ENCODE results near the gene MACROH2A1.
A peak's percentile ranks its signal among the peaks of the same experiment; 100 is the strongest.

The MACROH2A1 gene

DNA sequence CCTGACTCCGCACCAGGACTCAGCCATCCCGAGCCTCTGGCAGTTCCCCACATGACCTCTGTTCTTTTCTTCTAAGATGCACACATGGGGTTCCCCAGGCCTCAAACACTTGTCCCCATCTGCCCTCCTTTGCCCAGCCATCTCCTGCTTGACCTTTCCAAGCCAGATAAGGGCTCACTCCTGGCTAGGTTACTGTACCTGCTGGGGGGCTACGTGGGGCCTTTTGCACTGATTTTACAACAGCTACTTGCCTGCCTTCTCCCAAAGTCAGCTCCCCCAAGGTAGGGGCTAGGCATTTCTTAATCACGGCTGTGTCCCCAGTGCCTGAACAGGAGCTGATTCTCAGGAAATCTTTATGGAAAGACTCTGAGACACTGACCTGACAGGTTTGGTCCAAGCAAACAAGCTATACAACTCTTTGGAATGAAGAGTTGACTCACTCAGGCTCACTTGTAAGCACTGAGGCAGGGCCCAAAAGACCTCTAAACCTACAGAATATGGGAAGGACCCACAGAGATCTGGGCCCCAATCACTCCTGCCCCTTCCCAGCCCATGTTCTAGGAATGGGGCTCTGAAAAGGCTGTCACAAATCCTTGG is 2.5 kb downstream of the MACROH2A1 start:
- DNase-seq = no peak

DNA sequence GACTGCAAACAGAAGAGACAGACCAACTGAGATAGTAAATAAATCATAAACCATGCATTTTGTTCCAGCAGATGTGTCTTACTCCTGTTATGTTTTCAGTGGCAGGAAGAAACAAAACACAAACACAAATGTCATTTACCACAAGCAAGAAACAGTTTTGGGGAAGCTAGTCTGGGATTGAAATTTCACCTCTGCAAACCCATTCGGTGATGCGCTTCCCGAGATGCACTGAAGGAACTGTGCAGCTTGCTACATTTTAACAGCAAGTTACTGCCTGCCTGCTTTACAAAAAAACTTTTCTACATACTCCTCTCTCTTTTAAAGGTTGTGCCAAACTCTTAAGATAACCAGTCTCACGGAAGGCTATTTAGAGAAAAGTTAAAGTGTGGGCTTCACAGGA is 3.2 kb downstream of the MACROH2A1 start:
- DNase-seq = no peak

DNA sequence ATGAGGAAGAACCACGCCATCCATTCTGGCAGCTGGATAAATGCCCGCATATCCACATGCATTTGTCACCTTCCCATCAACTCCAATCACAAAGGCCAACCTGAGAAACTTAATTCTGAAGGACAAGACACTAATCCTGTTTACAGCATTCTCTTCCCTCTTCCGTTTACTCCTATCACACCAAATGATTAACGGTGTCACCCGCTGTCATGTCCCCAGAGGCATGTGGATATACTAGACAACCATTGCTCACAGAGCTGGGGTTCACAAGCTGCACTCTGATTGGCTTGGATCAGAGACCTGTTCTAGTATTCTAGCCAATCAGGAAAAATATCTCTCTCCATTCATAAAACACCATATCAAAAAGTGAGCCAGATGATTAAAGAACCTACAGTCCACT is 3.6 kb downstream of the MACROH2A1 start:
- DNase-seq = peak; percentile 67

DNA sequence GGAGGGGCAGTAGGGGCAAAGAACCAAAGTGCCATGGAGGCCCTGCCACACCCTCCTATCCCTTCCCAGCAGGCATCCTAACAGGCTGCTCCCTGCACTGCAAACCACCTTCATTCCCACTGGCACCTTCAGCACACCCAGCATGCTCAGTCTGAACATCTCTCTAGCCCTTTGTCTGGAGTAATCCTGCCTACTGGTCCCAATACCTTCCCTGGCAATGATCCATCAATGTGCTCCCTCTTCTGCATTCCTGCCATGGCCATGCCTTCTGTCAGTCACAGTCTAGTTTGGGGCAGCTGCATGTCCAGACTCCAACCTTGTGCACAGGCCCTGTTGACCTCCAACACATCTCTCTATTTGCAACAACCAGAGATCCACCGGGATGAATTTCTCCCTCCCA is 4.9 kb downstream of the MACROH2A1 start:
- no peak for DNase-seq

DNA sequence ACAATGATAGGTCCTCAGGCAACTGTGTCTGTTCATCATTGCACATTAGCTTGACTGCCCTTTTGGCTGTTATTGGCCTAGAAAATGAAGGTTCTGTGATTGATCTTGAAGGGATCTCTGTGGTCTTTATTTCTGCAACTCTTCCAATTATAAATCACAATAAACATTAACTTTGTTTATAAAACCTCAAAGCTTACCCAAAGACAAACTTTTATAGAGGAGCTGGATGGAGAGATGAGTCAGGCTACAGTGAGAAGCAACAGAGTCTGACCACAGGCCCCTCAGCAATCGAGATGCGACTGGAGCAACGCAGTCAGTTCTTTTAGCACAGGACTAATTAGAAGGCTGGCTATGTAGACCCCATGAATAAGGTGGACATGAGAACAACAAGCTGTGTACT is 5.3 kb downstream of the MACROH2A1 start:
- DNase-seq = no peak

DNA sequence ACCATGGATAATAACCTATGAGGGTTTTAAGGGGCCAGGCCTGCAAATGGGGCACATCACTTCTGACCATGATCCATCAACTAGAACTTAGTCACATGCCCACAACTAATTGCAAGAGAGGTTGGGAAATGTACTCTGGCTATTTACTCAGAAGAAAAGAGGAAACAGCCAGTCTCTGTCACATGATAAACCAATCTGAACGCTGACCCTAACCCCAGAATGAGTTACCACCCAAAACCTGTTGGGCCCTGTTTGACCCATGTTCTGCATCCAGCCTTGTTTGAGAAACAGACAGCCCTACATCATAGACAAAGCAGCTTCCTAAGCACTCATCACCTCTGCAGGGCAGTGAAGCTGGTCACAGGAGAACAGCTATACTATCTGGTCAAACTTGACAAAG is 5.8 kb downstream of the MACROH2A1 start:
- no peak for DNase-seq

DNA sequence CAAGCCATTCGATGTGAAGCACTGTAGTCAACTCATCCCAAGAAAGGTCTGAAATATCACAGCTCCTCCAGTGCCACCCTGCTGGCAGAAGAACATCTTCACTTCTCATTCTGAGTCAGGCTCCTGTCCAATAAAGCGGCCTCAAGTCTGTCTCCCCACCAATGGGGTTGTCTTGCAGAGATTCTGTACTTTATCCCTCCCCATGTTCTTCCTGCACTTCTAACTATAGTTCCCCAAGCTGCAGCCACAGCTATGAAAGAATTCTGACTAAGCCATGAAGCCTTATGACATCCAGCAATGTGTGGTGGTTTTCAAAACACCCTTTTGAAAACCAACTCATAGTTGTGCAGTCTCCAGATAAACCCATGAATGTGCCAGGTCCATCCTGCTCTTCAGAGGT is 6.8 kb downstream of the MACROH2A1 start:
- DNase-seq = no peak

DNA sequence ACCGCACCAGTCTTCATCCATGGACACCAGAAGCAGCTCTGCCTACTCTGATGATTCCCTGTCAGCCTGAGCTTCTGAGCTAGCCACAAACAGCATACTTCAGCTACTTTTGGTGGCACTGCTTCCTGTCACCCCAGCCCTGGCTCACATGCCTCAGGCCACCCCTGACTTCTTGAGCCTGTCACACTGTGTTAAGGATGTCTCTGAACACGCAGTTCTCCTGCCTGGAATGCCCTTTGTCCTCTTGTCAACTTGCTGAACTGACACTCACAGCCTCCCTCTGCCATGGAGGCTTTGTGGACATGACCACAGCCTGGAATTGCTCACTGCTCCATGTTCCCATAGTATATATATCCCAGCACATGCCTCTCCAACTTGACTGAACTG is 7.2 kb downstream of the MACROH2A1 start:
- no peak for DNase-seq

DNA sequence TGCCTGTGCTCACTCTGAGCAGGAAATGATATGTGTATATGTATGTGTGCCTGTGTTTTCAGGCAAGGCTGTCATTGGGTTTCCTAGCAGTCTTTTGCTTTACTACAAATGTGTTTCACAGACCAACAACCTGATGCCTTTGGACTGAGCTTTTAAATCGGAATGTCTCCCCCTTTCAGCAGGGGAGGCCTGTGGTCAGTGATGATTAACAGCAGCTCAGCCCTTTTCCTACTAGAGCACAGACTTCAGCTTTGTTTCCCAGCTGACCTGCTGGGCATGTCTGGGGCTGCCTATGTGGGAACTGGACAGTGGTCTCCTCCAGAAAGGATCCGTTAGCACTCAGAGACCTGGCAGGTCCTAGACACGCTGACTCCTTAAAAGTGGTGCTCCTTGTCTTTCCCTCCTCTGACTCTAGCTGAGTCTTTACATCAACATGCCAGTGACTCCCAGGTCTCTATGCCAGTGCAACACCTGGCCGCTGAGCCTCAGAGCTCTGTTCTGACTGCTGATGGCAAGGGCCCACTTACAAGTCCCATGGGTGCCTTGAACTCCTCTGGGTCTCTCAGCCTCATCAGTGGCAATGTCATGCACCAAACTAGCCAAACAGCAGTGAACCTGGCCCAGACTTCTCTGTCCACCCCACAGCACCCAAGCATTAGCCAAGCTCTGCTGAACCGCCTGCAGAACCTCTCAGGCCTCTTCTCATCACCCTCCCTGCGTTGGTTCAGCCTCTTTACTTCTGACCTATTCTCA is 7.7 kb downstream of the MACROH2A1 start:
- DNase-seq = no peak

DNA sequence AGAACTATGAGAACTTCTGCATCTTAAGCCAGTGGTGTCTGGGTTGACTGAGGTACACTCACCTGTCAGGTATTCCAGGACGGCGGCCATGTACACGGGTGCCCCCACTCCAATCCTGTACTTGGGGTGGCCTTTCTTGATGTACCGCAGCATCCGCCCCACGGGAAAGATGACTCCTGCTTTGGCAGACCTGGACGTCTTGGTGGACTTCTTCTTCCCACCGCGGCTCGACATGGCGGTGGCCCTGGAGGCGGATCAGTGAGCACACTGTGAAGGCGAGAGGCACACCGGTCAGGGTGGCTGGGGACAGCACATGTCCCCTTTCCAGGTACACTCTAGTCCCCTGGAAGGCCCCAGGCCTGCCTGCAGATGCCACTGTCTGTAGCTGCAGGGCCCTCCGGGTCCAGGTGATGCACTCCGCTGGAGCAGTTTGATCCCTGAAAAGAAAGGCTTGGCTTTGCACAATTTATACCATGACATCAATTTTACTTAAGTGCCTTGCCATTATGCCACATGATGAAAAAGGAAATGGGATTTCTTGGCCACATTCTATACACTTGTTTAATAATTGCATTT is 10.1 kb downstream of the MACROH2A1 start:
- no peak for DNase-seq

DNA sequence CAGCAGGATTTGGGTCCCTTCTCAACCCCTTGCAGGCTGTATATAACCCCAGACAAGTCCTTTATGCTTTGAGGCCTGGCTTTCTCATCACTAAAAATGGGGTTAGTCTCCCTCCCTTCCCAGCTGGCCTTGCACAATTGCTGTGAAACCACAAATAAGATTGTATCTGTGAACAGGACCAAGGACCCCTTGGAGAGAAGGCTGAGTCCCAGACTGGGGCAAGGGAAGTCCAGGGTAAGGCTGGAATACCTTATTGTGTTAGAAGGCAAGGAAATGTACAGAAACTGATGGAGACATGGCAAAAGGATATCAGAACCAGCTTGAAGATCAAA is 11.4 kb downstream of the MACROH2A1 start:
- DNase-seq = no peak

DNA sequence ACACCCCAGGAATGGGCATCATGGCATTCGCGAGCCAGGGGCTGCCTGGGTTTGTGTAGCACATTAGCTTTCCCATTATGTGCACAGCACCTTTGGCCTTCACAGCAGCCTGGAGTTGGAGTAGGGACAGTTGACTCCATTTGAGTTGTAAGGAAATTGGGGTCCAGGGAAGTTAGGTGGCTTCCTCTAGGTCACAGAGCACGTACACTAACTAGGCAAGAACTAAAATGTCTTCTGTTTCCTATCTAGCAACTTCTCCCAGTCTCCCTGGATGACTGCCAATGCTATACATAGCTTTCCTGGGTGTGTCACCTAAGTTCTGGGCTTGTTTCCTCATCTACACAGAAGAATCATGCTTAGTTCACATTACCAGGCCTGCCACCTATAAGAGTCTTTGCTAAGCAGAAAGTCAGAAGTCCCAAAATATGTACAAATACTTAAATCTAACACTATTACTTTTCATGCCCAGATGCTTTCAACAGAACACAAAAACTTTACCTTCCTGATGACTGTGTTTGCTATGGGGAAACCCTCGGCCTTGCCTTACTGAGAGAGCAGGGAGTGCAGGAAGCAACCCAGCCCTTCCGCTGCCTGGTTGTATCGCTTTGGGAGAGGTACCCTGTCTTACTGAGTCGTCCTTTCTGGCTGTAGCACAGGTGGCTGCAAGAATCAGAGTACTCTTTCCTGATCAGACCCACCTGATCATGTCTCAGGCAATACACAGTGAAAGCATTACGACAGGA is 12.0 kb downstream of the MACROH2A1 start:
- peak; percentile 30 for DNase-seq

DNA sequence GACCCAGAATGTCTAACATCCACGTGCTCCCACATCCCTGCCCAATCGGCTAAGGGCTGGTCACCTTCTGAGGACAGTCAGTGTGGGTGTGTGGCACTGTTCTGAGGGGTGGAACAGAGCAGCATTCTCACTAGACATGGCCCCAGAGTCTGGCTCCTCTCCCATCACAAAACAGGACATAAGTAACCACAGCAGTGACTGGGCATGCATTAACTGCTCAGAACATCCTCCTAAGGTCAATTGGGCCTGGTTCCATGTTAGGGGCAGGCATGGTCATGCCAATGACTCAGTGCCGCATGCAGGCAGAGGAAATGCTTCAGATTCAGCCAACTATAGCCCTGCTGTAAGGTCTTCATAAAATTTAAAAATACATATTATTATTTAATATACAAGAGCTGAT is 12.9 kb downstream of the MACROH2A1 start:
- no peak for DNase-seq

DNA sequence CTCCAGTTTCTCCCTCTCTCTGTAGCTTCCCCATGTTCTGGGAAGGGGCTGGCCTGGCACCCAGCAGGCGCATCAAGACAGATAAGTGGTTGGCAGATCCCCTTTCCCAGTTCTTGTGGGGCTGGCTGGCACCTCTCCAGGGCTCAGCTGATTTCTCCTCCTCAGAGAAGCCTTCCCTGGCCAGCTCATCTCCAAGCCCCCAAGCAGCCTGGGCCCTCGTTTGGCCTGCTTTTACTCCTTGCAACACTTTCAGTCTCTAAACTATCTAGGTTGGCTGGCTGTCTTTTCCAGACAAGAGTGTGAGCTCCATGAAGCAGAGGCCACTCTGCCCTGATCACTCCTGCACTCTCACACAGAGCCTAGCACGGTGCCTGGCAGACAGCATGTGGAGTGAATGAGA is 13.5 kb downstream of the MACROH2A1 start:
- DNase-seq = no peak

DNA sequence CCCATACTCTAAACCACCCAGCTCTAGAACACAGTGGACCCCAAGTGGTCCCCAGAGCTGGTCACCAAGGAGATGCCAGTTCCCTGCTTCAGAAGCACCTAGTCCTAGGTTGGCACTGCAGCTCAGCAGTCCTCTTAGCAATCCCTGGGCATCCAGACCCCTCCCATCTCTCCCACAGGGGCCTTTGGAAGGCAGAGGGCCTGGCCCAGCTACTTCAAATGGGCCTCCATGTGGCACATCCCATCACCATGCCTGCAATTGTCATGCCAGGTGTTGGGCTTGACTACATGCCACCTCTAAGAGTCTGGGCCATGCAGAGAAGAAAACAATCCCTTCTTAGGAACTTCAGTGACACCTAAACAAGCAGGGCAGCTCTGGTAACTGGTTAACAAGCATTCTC is 14.1 kb downstream of the MACROH2A1 start:
- no peak for DNase-seq

DNA sequence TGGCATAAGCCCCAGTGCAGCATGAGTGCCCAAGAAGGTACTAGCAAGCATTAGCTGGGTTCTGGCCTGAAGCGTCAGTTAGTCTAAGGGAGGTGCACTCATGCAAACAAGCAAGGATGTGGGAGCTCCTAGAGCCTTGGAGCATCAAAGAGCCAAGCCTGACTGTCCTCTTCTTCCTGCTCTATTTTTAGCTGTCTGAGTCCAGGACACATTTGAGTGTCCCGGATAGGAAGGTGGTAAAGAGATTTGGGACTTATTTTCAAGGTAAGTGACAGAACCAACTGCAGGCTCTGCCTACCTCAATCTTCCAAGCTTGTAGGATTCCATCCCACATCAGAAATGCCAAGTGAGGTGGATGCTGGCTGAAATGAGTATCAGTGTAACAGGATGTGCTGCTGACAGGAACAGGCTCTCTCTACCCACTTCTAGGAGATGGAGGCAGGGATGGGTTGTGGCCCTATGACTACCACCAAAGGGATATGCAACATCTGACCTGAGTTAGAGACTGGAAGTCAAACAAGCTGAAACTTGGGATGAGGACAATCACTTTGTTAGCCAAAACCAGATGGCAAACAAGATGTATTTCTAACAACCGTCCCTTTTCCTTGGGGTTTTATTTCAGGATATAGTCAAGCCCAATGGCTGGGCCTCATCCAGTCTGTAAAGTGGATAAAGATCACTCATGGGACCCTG is 15.1 kb downstream of the MACROH2A1 start:
- DNase-seq = no peak

DNA sequence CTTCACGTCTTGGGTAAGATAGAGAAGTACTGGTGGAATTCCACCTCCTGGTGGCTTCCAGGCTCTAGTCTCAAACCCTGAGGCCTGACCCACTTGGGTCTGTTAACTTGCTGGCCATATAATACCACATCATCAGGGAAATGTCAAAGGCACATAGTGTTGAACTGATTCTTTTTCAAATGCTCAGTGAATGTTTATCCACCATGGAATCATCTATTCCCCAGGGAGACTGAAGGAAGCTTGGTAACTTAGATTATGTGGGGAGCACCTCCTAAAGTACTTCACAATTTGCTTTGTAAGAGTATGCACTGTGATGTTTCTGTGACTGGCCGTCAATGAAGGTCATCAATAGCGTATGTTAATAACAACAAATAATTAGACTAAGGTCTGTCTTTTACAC is 16.1 kb downstream of the MACROH2A1 start:
- no peak for DNase-seq

DNA sequence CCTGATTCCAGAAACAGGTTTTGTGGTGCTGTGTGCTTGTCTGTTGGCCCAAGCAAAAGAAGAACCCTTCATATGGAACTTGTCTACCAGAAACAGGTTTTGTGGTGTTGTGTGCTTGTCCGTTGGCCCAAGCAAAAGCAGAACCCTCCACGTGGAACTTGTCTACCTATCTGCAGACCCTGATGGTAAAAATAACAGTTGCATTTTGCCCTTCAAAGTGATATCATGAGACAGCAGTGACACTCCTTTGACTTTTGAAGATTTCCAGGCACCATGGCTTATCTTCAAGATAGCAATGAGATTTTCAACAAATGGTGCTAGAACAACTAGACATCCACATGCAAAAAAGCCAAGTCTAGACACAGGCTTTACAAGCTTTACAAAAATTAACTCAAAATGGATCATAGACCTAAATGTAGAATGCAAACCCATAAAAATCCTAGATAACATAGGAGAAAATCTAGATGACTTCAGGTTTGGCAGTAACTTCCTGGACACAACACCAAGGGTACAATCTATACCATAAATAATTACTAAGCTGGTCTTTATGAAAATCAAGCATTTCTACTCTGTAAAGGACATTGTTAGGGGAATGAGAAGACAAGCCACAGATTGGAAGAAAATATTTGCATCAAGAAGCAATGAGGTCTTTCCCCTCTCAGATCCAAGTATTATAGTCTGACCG is 16.8 kb downstream of the MACROH2A1 start:
- no peak for DNase-seq

DNA sequence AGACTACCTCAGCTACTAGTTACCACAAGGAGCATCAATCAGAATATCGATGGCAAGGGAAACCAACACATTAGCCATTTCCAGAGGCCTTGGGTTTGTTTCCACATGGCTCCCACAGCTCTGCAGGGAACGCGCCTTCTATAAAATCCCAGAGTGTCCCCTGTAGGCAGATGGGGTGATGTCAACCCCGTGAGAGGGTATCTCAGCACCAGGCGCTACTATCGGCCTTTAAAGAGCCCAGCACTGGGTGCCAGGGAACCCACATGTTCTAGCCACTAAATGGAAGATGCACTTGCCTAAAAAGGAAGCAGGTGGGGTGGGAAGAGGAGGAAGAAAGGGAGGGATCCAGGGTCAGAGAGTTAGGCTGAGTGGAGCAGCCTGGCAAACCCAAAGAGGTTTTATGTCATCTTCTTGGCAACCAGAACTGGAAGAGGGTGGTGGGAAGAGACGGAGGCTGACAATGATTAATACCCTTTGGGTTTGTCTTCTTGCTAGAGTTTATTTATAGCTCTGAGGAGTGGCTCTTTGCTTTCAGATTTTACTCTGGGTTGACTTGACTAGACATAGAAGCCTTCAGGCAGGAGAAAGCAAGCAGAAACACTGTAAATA is 19.9 kb downstream of the MACROH2A1 start:
- no peak for DNase-seq

DNA sequence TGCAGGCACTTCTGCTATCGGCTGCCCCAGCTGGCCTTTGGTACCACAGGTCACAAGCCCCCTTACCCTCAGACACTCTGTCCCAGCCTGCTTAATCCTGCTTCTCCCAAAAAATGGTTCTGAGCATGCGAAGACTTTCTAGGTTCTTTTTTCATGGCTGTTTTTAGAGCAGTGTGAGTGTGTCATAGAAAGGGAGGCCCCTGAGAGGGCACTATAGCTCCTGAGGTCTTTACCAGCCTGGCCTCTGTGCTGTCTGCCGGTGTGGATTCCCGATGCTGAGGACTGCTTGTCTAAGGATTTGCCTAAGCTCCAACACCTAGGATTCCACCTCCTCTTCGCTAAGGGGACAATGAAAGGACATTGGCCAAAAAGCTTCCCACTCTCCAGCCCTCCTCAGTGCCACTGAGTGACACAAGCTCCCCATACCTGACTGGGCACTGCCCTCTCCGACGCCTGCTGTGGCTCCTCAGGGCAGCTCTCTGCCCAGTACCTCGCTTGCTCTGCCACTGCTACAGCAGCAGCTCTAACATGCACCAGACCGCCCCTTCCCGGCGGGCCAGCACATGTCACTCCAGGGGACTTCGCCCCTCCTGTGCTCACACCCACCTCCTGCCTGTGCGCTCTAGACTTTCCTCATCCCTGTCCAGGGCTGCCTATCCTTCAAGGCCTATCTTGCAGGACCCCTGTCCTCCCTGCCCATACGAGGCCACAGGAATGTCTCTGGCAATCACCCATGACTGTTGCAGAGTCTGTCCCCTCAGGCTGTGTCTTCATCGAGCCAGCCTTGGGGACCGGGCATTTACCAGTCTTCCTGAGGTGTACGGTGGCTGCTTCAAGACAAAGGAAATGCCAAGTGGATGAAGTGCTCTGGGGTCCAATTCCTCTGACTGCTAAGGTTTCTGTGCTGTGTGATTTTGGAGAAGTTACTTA is 21.0 kb downstream of the MACROH2A1 start:
- DNase-seq = no peak

DNA sequence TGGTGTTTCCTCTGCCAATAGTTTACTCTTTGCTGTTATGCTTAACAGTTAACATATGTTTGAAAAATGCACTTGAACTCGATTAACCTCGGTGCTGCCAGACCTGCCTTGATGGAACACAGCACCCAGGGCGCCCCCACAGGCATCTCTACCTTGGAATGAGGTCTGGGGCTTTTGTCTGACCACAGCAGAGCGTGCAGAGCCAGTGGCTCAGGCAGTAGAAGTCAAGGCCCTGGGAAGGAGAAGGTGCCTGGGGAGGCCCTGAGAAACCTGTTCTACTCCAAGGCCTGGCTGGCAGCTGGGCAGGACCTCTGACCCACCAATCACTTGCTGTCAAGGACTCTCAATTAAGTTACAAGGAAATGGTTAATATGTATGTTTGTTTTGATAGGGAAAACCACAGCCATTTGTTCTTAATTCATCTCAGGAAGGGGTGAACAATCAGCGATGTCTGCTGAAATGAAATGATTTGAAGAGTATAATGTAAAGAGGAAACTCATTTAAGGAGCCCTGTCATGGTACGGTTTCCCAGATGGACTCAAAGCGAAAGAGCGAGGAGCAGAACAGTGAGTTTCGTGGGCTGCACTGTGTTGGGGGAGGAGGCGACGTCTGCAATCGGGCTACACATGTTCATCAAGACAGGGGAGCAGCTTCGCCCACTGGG is 21.9 kb downstream of the MACROH2A1 start:
- DNase-seq = no peak
